RWPE2 (cell line): Measurements from ENCODE around the gene TFIP11.

Experiments used
- ATAC-seq: fragments of 200-7000 bp; cut with Tn5 transposase; 3 replicates; pipeline ENCODE4 v1.9.1; 2021; ENCODE audit warnings: low read depth
- DNase-seq: peaks from one replicate; pipeline ENCODE4 v3.0.0-alpha.2; 2020; ENCODE audit warnings: low spot score
- H3K27ac ChIP-seq: fragments of 450-650 bp; 2 replicates; pipeline ENCODE4 v1.5.1; 2017; ENCODE audit warnings: mild to moderate bottlenecking; ENCODE audit not compliant: poor library complexity, severe bottlenecking
- H3K27me3 ChIP-seq: fragments of 250-450 bp; sonication (Bioruptor Pico); 2 replicates; pipeline ENCODE4 v1.5.1; 2021; ENCODE audit warnings: mild to moderate bottlenecking, moderate library complexity; ENCODE audit not compliant: insufficient read depth, poor library complexity, severe bottlenecking
- H3K36me3 ChIP-seq: fragments of 250-450 bp; sonication (Bioruptor Pico); 2 replicates; pipeline ENCODE4 v1.5.1; 2020; ENCODE audit warnings: low read depth, mild to moderate bottlenecking, moderate library complexity
- H3K4me1 ChIP-seq: fragments of 250-450 bp; sonication (Bioruptor Pico); 2 replicates; pipeline ENCODE4 v1.5.1; 2021; ENCODE audit warnings: mild to moderate bottlenecking, moderate library complexity; ENCODE audit not compliant: insufficient read depth, poor library complexity, severe bottlenecking
- H3K4me3 ChIP-seq: fragments of 250-450 bp; sonication (Bioruptor Pico); 2 replicates; pipeline ENCODE4 v1.5.1; 2021; ENCODE audit warnings: mild to moderate bottlenecking, moderate library complexity; ENCODE audit not compliant: severe bottlenecking
- H3K9me3 ChIP-seq: fragments of 250-450 bp; sonication (Bioruptor Pico); 2 replicates; pipeline ENCODE4 v1.5.1; 2021; ENCODE audit warnings: mild to moderate bottlenecking, moderate library complexity; ENCODE audit not compliant: severe bottlenecking
- TF ChIP-seq, protein P1 (sequence below): fragments of 450-650 bp; IDR thresholded peaks from one replicate; pipeline ENCODE4 v1.5.1; 2017; ENCODE audit warnings: mild to moderate bottlenecking, moderate library complexity; ENCODE audit not compliant: poor library complexity, severe bottlenecking

The TFIP11 gene

DNA sequence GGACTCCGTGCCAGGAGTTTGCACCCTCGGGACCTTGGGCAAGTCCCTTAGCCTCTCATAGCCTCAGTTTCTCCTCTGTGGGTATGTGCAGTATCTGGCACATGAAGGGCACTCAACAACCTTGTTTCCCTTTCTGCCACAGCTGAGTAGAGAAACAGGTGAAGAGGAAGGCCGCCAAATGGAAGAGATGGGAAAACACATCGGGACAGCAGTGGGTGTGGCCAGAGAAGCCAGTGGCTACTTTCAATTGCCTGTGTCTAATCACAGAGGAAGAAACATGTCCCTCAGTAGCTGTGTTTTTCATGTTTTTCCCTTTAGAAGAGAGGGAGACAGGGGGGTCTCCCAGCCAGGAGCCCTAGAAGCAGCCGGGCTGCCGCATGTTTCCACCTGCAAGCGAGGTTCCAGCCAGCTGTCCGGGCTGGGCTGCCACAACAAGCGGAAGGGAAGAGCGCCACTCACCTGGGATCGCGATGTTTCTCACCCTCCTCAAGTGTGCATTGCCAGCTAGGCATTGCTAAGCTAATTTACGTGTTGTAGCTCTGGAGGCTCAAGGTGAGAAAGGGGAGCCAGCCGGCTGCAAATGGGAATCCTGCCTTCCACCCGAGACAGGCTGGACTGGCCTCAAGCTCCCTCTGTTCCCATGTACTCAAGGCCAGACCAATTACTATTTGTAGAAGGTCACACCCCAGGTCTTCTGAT is 66.5 kb downstream of the TFIP11 start:
- DNase-seq (no peak), ATAC-seq (no peak)
- H3K9me3 ChIP-seq, result no peaks in the 10 kb centered on the region
- H3K27me3 ChIP-seq, result no peaks in the 10 kb centered on the region
- no peak overlapping the region for H3K27ac ChIP-seq
- TF ChIP-seq, protein P1, sequence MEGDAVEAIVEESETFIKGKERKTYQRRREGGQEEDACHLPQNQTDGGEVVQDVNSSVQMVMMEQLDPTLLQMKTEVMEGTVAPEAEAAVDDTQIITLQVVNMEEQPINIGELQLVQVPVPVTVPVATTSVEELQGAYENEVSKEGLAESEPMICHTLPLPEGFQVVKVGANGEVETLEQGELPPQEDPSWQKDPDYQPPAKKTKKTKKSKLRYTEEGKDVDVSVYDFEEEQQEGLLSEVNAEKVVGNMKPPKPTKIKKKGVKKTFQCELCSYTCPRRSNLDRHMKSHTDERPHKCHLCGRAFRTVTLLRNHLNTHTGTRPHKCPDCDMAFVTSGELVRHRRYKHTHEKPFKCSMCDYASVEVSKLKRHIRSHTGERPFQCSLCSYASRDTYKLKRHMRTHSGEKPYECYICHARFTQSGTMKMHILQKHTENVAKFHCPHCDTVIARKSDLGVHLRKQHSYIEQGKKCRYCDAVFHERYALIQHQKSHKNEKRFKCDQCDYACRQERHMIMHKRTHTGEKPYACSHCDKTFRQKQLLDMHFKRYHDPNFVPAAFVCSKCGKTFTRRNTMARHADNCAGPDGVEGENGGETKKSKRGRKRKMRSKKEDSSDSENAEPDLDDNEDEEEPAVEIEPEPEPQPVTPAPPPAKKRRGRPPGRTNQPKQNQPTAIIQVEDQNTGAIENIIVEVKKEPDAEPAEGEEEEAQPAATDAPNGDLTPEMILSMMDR, result no peak
- H3K4me3 ChIP-seq, result no peak overlapping the region
- peaks cover 10% of the 10 kb centered on the region for H3K4me1 ChIP-seq
- H3K36me3 ChIP-seq, result peaks cover 5% of the 10 kb centered on the region; the same call in 1 of the 2 replicates

DNA sequence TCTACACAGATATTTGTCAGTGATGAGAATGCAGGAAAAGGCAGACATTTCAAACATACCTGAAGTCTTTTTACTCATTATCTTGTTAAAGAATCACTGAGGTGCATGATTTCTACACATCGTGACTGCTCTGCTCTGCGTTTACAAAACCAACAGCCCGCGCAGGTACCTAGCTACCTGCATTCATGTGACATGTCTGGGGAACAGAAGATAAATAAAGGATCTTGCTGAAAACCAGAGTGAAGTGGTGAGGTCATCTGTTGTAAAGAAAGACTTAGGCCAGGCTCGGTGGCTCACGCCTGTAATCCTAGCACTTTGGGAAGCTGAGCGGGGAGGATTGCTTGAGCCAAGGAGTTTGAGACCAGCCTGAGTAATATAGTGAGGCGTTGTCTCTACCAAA is 67.5 kb downstream of the TFIP11 start:
- no peak overlapping the region for H3K4me3 ChIP-seq
- peaks cover 10% of the 10 kb centered on the region for H3K4me1 ChIP-seq
- H3K27me3 ChIP-seq, result no peaks in the 10 kb centered on the region
- no peaks in the 10 kb centered on the region for H3K9me3 ChIP-seq
- DNase-seq, result no peak
- no peak for ATAC-seq
- no peaks in the 10 kb centered on the region; the same call in 1 of the 2 replicates for H3K36me3 ChIP-seq
- TF ChIP-seq, protein P1, result no peak
- H3K27ac ChIP-seq, result no peak overlapping the region

DNA sequence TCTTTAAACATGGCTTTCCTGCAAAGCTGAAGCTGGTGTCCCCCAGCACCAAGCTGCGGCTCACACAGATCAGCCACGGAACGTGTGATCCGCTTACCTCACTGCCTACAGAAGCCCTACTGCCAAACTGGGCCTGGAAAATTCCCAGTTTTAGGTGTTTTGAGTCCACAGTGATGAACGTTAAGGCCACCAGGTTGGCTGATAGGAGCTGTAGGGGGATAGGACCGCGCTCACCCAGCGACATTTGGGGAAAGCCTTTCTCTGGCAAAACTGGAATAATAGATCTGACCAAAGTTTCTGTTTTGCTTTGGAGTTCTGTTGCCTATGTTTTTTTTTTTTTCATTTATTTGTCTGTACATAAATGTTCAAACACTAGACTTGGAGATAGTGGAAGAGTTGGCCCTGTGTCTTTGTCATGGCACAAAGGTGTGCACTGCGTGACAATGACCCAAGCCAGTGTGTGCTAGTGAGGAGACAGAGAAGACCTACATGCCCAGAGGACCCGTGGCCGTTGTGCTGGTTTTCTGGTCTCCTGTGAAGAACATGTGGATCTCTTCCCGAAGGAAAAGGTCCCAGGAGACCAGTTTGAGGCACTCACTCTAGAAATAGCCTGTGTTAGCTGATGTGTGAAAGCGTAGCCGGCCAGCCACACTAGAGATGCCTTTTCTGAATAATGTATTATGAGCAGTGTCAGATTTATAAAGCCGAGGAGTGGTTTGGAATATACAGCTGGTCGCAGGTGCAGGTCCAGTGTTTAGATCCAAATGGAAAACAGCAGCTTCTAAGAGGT is 68.2 kb downstream of the TFIP11 start:
- Histone ChIP-seq H3K36me3 (no peaks in the 10 kb centered on the region; the same call in 1 of the 2 replicates), H3K4me3 (no peak overlapping the region), H3K27ac (peak overlapping the region; percentile 66), H3K9me3 (no peaks in the 10 kb centered on the region), H3K4me1 (peaks cover 10% of the 10 kb centered on the region), H3K27me3 (no peaks in the 10 kb centered on the region)
- no peak for ATAC-seq
- TF ChIP-seq, protein P1, result no peak
- no peak for DNase-seq

DNA sequence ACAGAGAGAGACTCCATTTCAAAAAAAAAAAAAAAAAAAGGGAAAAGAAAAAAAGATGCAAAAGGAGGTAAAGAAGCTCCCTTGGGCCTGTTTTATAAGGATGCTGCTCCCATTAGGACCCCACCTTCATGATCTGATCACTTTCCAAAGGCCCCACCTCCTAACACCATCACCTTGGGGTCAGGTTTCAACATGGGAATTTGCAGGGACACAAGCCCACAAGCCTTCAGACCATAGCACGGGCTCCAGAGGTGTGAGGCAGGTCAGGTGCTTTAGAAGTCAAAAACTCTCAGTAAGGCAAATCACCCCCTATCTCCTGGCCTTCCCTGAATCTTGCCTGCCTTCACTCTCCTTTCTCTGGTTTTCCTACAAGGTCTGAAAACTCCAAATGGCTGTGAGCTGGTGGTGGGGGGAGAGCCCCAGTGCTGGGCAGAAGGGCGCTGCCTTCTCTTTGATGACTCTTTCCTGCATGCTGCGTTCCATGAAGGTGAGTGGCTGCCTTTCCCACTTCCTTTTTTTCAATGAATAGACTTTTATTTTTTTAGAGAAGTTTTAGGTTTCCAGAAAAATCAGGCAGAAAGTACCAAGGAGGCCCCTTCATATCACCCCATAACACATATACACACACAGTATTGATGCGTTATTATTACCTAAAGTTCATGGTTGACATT is 70.1 kb downstream of the TFIP11 start:
- TF ChIP-seq, protein P1, result no peak
- Histone ChIP-seq H3K4me3 (no peak overlapping the region), H3K4me1 (peaks cover 18% of the 10 kb centered on the region), H3K27me3 (no peaks in the 10 kb centered on the region), H3K9me3 (no peaks in the 10 kb centered on the region), H3K36me3 (no peaks in the 10 kb centered on the region; the same call in 1 of the 2 replicates), H3K27ac (peak overlapping the region; percentile 66)
- ATAC-seq (peak; percentile 90), DNase-seq (no peak)
